Hematopoietic multipotent progenitor cell treated with erythropoietin and hydrocortisone succinate and interleukin-3 and kit ligand, for 17 days (in vitro differentiated cells): ENCODE measurements around the gene SCGB2A2.

Experiments
- DNase-seq: peaks from one replicate; pipeline ENCODE4 v3.0.0-alpha.2; 2015; ENCODE audit warnings: low spot score

The SCGB2A2 gene

DNA sequence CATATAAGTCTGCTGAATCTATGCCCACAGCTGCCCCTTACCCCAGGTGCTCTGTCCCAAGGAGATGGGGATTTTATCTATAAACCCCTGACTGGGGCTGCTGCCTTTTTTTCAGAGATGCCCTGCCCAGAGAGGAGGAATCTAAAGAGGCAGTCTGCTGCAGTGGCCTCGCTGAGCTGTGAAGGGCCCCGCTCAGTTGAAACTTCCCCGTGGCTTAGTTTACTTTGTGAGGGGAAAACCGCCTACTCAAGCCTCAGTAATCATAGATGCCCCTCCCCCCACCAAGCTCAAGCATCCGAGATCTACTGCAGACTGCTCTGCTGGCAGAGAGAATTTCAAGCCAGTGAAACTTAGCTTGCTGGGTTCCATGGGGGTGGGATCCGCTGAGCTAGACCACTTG is 36.3 kb downstream of the SCGB2A2 start:
- no peak for DNase-seq

- no peak for DNase-seq
Observed at GRCh38 chr11:62307950-62308349, 38.0 kb downstream of the SCGB2A2 start.

DNA sequence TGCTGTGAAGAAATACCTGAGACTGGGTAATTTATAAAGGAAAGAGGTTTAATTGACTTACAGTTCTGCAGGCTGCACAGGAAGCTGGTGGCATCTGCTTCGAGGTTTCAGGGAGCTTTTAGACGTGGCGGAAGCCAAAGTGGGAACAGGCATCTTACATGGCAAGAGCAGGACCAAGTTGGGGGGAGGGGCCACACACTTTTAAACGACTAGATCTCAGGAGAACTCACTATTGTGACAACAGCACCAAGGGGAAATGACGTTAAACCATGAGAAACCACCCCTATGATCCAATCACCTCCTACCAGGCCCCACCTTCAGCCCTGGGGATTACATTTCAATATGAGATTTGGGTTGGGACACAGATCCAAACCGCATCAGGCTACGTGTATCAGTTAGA is 40.0 kb downstream of the SCGB2A2 start:
- DNase-seq: no peak

- DNase-seq: no peak
Observed at GRCh38 chr11:62315431-62315830, 45.5 kb downstream of the SCGB2A2 start.

DNA sequence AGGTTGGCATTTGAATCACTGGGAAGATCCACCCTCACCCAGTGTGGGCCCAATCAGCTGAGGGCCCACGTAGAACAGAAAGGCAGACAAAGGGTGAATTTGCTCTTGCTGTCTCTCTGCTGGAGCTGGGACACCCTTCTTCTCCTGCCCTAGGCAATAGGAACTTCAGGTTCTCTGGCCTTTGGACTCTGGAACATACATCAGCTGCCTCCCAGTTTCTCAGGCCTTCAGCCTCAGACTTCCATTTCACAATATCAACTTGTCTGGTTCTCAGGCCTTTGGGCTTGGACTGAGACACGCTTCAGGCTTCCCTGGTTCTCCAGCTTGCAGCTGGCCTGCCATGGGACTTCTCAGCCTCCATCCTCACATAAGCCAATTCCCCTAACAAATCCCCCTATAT is 52.6 kb downstream of the SCGB2A2 start:
- DNase-seq: no peak
